Sigmoid colon (tissue), 4 donors: ENCODE data around the gene C4orf36.

Experiments
- CTCF ChIP-seq, 4 experiments: fragments of 450-650 bp in 3 of 4; fragments of 200-600 bp in 1 of 4; IDR thresholded peaks; one replicate each; pipeline ENCODE4 v1.5.1; 2016 to 2019; ENCODE audit warnings: antibody characterized with exemption in 4 of 4, mild to moderate bottlenecking in 3 of 4, moderate library complexity in 2 of 4
- POLR2A ChIP-seq, 2 donors: fragments of 450-650 bp; IDR thresholded peaks; one replicate each; pipeline ENCODE4 v1.6.1; 2016; ENCODE audit warnings: antibody characterized with exemption in 2 of 2, mild to moderate bottlenecking in 2 of 2, moderate library complexity in 2 of 2
- POLR2AphosphoS5 ChIP-seq, 4 donors: sonication (generic); formaldehyde crosslinking; IDR thresholded peaks; one replicate each; pipeline ENCODE4 v1.6.1; 2017; ENCODE audit warnings: antibody characterized with exemption in 4 of 4

GRCh38 chr4:86939729-86940575 is 47.7 kb upstream of the C4orf36 start:
- TF ChIP-seq CTCF (IDR thresholded peaks at IDR 0.05) (no peak), POLR2A (IDR thresholded peaks at IDR 0.05) (no peak), POLR2AphosphoS5 (IDR thresholded peaks at IDR 0.05) (no peak)
